CD14-positive monocyte (primary cell): ENCODE data around the gene FBXL13. TPM values are rescaled to one million over a fixed set of nuclear protein-coding genes. Genes with fewer than 3 reads are reported as not detected.

Experiments used
- DNase-seq, 3 donors: peaks; one replicate each; pipeline ENCODE4 v3.0.0-alpha.2; 2011 to 2022
- H2AFZ ChIP-seq: 2 replicates; pipeline ENCODE4 v1.6.0; 2012; ENCODE audit warnings: mild to moderate bottlenecking, low read depth, low read length, inconsistent platforms; ENCODE audit not compliant: insufficient read depth, poor library complexity, severe bottlenecking
- H3K27ac ChIP-seq, 2 donors: 1 replicate in 1 of 2; 2 replicates in 1 of 2; pipeline ENCODE4 v1.5.1; 2012 to 2013; ENCODE audit warnings: low read length in 2 of 2, control low read depth in 1 of 2, inconsistent platforms in 1 of 2, low read depth in 1 of 2, mild to moderate bottlenecking in 1 of 2
- H3K27me3 ChIP-seq, 2 donors: one replicate each; pipeline versions ENCODE4 v1.6.0 to v1.6.1; 2011 to 2013; ENCODE audit warnings: low read length in 2 of 2; ENCODE audit not compliant: control insufficient read depth in 2 of 2, insufficient read depth in 2 of 2
- H3K36me3 ChIP-seq, 2 donors: replicated peaks in 1 of 2; 1 replicate in 1 of 2; 2 replicates in 1 of 2; pipeline versions ENCODE4 v1.5.1 to v1.6.1; 2012 to 2013; ENCODE audit warnings: low read length in 2 of 2, control low read depth in 1 of 2, inconsistent platforms in 1 of 2, mild to moderate bottlenecking in 1 of 2; ENCODE audit not compliant: insufficient read depth in 2 of 2, control insufficient read depth in 1 of 2
- H3K4me1 ChIP-seq, 2 donors: 1 replicate in 1 of 2; 2 replicates in 1 of 2; pipeline versions ENCODE4 v1.5.1 to v1.6.1; 2012 to 2013; ENCODE audit warnings: low read length in 2 of 2, control low read depth in 1 of 2, inconsistent platforms in 1 of 2, mild to moderate bottlenecking in 1 of 2, moderate library complexity in 1 of 2; ENCODE audit not compliant: insufficient read depth in 2 of 2, control insufficient read depth in 1 of 2
- H3K4me2 ChIP-seq: replicated peaks from 2 replicates; pipeline ENCODE3; 2012; ENCODE audit warnings: low read length, moderate library complexity, mild to moderate bottlenecking; ENCODE audit not compliant: poor library complexity, severe bottlenecking; ENCODE audit errors: extremely low read depth
- H3K4me3 ChIP-seq, 3 experiments: fragments of 200-600 bp in 1 of 3; sonication (generic) in 1 of 3; replicated peaks in 1 of 3; 1 replicate in 2 of 3; 2 replicates in 1 of 3; pipeline ENCODE4 v1.5.1; 2011 to 2013; ENCODE audit warnings: low read length in 3 of 3, mild to moderate bottlenecking in 3 of 3, control low read depth in 2 of 3, low read depth in 2 of 3, inconsistent platforms in 1 of 3, moderate library complexity in 1 of 3
- H3K79me2 ChIP-seq: 2 replicates; pipeline ENCODE4 v1.6.0; 2012; ENCODE audit warnings: mild to moderate bottlenecking, control low read depth, inconsistent platforms, low read length, moderate library complexity; ENCODE audit not compliant: insufficient read depth
- H3K9ac ChIP-seq: 2 replicates; pipeline ENCODE4 v1.6.0; 2017; ENCODE audit warnings: low read length, mild to moderate bottlenecking; ENCODE audit not compliant: insufficient read depth, poor library complexity, severe bottlenecking
- H3K9me3 ChIP-seq, 2 donors: replicated peaks in 1 of 2; 1 replicate in 1 of 2; 2 replicates in 1 of 2; pipeline versions ENCODE4 v1.5.1 to v1.6.1; 2012 to 2013; ENCODE audit warnings: low read length in 2 of 2, control low read depth in 1 of 2; ENCODE audit not compliant: control insufficient read depth in 1 of 2, insufficient read depth in 1 of 2
- H4K20me1 ChIP-seq: 2 replicates; pipeline ENCODE4 v1.6.0; 2012; ENCODE audit warnings: mild to moderate bottlenecking, low read length, control low read depth, moderate library complexity; ENCODE audit not compliant: insufficient read depth
- H3K27ac Mint-ChIP-seq, 7 donors: one replicate each; pipeline ENCODE4 v1.8.0; 2020; ENCODE audit warnings: mild to moderate bottlenecking in 7 of 7, mixed read lengths in 7 of 7, moderate library complexity in 6 of 7, inconsistent platforms in 2 of 7
- H3K27me3 Mint-ChIP-seq, 3 donors: one replicate each; pipeline ENCODE4 v1.8.0; 2021 to 2022; ENCODE audit warnings: low read depth in 3 of 3, mild to moderate bottlenecking in 3 of 3, mixed read lengths in 3 of 3, moderate library complexity in 3 of 3, inconsistent platforms in 1 of 3
- H3K36me3 Mint-ChIP-seq, 2 donors: one replicate each; pipeline ENCODE4 v1.8.0; 2020; ENCODE audit warnings: mixed read lengths in 2 of 2, inconsistent platforms in 1 of 2, mild to moderate bottlenecking in 1 of 2
- H3K4me1 Mint-ChIP-seq: one replicate; pipeline ENCODE4 v1.8.0; 2020; ENCODE audit warnings: mild to moderate bottlenecking, mixed read lengths
- H3K4me3 Mint-ChIP-seq, 2 donors: one replicate each; pipeline ENCODE4 v1.8.0; 2020; ENCODE audit warnings: mild to moderate bottlenecking in 2 of 2, mixed read lengths in 2 of 2, moderate library complexity in 1 of 2
- H3K9me3 Mint-ChIP-seq, 7 donors: one replicate each; pipeline ENCODE4 v1.8.0; 2020 to 2022; ENCODE audit warnings: mixed read lengths in 7 of 7, mild to moderate bottlenecking in 6 of 7, moderate library complexity in 6 of 7, inconsistent platforms in 2 of 7
- WGBS: methylation state at CpG from one replicate; pipeline ENCODE4 v1.1.5; 2013; ENCODE audit warnings: missing lambda C conversion rate; ENCODE audit not compliant: insufficient coverage; 5-methylcytosine and 5-hydroxymethylcytosine counted together
- intact Hi-C, 2 donors: fragments of 100-400 bp; cut with micrococcal nuclease; formaldehyde crosslinking; loops; one replicate each; pipeline versions ENCODE4 v1.15.0 to v1.15.1; 2023
- polyA plus RNA-seq, 3 donors: library from polyadenylated mRNA; depleted of rRNA in 1 of 3; unstranded in 2 of 3; stranded (reverse) in 1 of 3; fragments of 300-500 nt in 2 of 3; fragments of >200 nt in 1 of 3; fragmentation: Illumina TruSeq in 2 of 3; gene quantifications; 1 replicate in 2 of 3; 2 replicates in 1 of 3; pipeline ENCODE4 v1.2.3, GENCODE V29; 2012 to 2021
- TF ChIP-seq, protein P1 (sequence below): fragments of 200-600 bp; IDR thresholded peaks from one replicate; pipeline ENCODE4 v1.8.0; 2022; ENCODE audit warnings: antibody characterized with exemption, mild to moderate bottlenecking

FBXL13 gene
- polyA plus RNA-seq, 3 donors = 0.05 TPM; not detected in 2

DNA sequence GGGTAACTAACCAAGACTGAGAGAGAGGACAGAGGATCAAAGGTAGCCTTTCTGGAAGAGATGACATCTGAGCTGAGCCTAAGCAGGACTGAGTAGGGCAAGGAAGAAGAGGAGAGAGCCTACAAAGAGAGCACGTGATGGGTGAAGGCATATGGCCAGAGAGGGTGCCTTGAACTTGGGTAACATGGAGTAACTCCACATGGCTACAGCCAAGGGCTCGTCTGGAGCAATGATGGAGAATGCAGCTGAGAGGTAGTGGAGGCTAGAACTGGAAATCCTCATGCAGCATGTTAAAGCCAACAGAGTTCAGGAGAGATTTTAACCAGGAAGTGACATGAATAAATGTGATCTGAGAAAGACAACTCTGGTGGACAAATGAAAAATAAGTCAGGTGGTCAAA lies 84.0 kb downstream of the FBXL13 start:
- intact Hi-C loops = no loop called here
- TF ChIP-seq, protein P1, sequence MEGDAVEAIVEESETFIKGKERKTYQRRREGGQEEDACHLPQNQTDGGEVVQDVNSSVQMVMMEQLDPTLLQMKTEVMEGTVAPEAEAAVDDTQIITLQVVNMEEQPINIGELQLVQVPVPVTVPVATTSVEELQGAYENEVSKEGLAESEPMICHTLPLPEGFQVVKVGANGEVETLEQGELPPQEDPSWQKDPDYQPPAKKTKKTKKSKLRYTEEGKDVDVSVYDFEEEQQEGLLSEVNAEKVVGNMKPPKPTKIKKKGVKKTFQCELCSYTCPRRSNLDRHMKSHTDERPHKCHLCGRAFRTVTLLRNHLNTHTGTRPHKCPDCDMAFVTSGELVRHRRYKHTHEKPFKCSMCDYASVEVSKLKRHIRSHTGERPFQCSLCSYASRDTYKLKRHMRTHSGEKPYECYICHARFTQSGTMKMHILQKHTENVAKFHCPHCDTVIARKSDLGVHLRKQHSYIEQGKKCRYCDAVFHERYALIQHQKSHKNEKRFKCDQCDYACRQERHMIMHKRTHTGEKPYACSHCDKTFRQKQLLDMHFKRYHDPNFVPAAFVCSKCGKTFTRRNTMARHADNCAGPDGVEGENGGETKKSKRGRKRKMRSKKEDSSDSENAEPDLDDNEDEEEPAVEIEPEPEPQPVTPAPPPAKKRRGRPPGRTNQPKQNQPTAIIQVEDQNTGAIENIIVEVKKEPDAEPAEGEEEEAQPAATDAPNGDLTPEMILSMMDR = no peak
- Histone ChIP-seq H3K4me1 (peaks cover 51 to 54% of the 10 kb centered on the region in 2 donors), H3K9ac (no peak overlapping the region), H3K9me3 (no peaks in the 10 kb centered on the region), H3K4me3 (peak overlapping the region in 1 of 3 experiments; percentile 44), H3K27me3 (no peaks in the 10 kb centered on the region), H3K4me2 (peak overlapping the region; percentile 42), H2AFZ (no peak overlapping the region), H3K27ac (peak overlapping the region in 1 of 2 donors; percentile 63), H3K79me2 (no peaks in the 10 kb centered on the region), H3K36me3 (no peaks in the 10 kb centered on the region), H4K20me1 (no peaks in the 10 kb centered on the region)
- Mint-ChIP-seq H3K27me3 (no peaks in the 10 kb centered on the region), H3K36me3 (no peaks in the 10 kb centered on the region), H3K9me3 (peaks cover 0 to 4% (median 3%) of the 10 kb centered on the region in 7 donors), H3K4me3 (no peak overlapping the region), H3K4me1 (peaks cover 10% of the 10 kb centered on the region), H3K27ac (no peak overlapping the region)
- WGBS = 88% methylated on average over 2 of the region's 2 CpGs
- DNase-seq = no peak

DNA sequence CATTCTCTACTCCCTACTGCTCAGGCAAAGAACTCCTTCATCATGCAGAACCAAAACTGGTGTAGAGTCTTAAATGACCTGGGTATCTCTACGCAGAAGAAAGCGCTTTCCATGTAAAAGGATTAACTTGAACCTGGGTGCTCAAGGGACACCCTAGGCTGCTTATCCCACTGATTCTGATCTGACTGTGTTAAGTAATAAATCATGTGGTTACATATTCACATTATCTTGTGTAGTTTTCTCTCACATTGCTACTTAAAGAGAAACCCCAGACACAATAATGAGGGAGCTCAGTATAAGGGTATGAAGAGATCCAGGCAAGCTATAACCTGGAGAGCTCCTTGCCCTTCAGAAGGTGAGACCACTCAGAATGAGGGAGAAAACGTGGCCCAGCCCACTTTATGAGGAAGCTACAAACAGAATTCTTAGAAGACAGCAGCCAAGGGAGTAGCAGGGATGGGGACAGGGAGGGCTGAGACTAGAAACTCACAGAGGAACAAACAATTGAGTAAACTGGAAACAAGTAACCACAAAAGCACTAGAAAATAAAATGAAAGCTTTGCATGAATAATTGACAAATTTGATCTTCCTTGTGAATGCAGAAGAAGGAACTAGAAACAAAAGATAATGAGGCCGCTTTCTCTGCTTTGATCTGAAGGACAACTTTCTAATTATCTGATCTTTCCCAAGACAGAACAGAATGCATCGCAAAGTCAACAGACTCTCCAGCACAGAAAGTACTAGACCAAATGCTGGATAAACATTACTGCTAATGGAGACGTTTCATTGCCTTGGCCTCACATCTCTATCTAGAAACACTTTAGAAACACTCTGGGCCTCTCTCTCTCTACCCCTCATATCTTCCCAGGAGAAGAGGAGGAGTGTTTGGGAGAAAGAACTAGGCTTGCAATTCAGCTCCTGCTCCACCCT lies 85.7 kb downstream of the FBXL13 start:
- peak overlapping the region; percentile 6 for H2AFZ ChIP-seq
- H3K9ac ChIP-seq = no peak overlapping the region
- H3K9me3 ChIP-seq = no peaks in the 10 kb centered on the region
- Mint-ChIP-seq H3K36me3 (no peaks in the 10 kb centered on the region), H3K27me3 (no peaks in the 10 kb centered on the region), H3K27ac (peak overlapping the region in 5 of 7 donors; percentile 11 to 78 (median 41)), H3K9me3 (peaks cover 0 to 3% (median 0%) of the 10 kb centered on the region in 7 donors), H3K4me3 (no peak overlapping the region), H3K4me1 (peaks cover 10% of the 10 kb centered on the region)
- peak overlapping the region; percentile 50 for H3K4me2 ChIP-seq
- TF ChIP-seq, protein P1 = no peak
- H3K4me1 ChIP-seq = peaks cover 51 to 54% of the 10 kb centered on the region in 2 donors
- 70% methylated on average over 1 of the region's 6 CpGs for WGBS
- peak overlapping the region in 1 of 2 donors; percentile 34 for H3K27ac ChIP-seq
- H3K36me3 ChIP-seq = no peaks in the 10 kb centered on the region
- H3K79me2 ChIP-seq = no peaks in the 10 kb centered on the region
- H3K27me3 ChIP-seq = no peaks in the 10 kb centered on the region
- no peaks in the 10 kb centered on the region for H4K20me1 ChIP-seq
- intact Hi-C loops = no loop called here
- peak overlapping the region in 1 of 3 experiments; percentile 23 for H3K4me3 ChIP-seq
- DNase-seq = no peak
